LNCaP clone FGC (cell line): ENCODE results near the gene DNMT3A.

ENCODE experiments used
- DNase-seq: peaks from one replicate; pipeline ENCODE4 v3.0.0-alpha.2; 2011; ENCODE audit warnings: low read depth
- H3K4me3 ChIP-seq: 2 replicates; pipeline ENCODE4 v1.5.1; 2011; ENCODE audit warnings: mild to moderate bottlenecking, low read depth, low read length, control low read depth
- CTCF ChIP-seq: IDR thresholded peaks from 2 replicates; pipeline ENCODE4 v1.5.1; 2012; ENCODE audit warnings: mild to moderate bottlenecking; ENCODE audit not compliant: control insufficient read depth, insufficient read depth; ENCODE audit errors: extremely low read depth

Gene DNMT3A

GRCh38 chr2:25295621-25296020 is 46.1 kb downstream of the DNMT3A start:
- no peak overlapping the region for H3K4me3 ChIP-seq

GRCh38 chr2:25294573-25295462 is 46.9 kb downstream of the DNMT3A start:
- no peak overlapping the region for H3K4me3 ChIP-seq
- no peak for DNase-seq
- no peak for TF ChIP-seq CTCF

More at GRCh38 chr2:25295621-25296020, 46.1 kb downstream of the DNMT3A start:
- no peak for DNase-seq
- no peak for TF ChIP-seq CTCF

- H3K4me3 ChIP-seq = no peak overlapping the region
- no peak for DNase-seq
- TF ChIP-seq CTCF = no peak
Observed at GRCh38 chr2:25293958-25294562, 47.7 kb downstream of the DNMT3A start.

GRCh38 chr2:25293145-25293544 is 48.6 kb downstream of the DNMT3A start:
- DNase-seq = no peak
- TF ChIP-seq CTCF = no peak

GRCh38 chr2:25292408-25292807 is 49.3 kb downstream of the DNMT3A start:
- DNase-seq = no peak
- no peak for TF ChIP-seq CTCF
- no peak overlapping the region for H3K4me3 ChIP-seq

More at GRCh38 chr2:25293145-25293544, 48.6 kb downstream of the DNMT3A start:
- H3K4me3 ChIP-seq = no peak overlapping the region

GRCh38 chr2:25290811-25291495 is 50.8 kb downstream of the DNMT3A start:
- no peak for DNase-seq
- H3K4me3 ChIP-seq = no peak overlapping the region
- no peak for TF ChIP-seq CTCF
